ENCODE measurements around the gene ADAP1. TPM values are rescaled to one million over a fixed set of nuclear protein-coding genes. Genes with fewer than 3 reads are reported as not detected.

Gene ADAP1
- total and polyA plus RNA-seq, 2 of the 8 experiments (the other 6 are each of a cell fraction or from before 2014, with no cell fraction given) = 5.8 to 6.1 TPM

GRCh38 chr7:953547-954327 is 743 bp downstream of the ADAP1 start (continued):
- TF ChIP-seq RNF2 (IDR thresholded peaks at IDR 0.05; ENCODE audit: borderline replicate concordance, low read depth, low read length, missing control alignments, poor library complexity, severe bottlenecking) (no peak), RBBP5 (IDR thresholded peaks at IDR 0.05; ENCODE audit: borderline replicate concordance, low read depth, low read length) (peak; percentile 28; the same call in 1 of the 2 replicates), BRCA1 (IDR thresholded peaks at IDR 0.05; ENCODE audit: low read depth, low read length) (no peak), POLR2AphosphoS5 (IDR thresholded peaks at IDR 0.05; ENCODE audit: low read depth, low read length) (no peak), KDM4A (IDR thresholded peaks at IDR 0.05; ENCODE audit: low read depth, low read length, severe bottlenecking) (peak; percentile 40)
- TF ChIP-seq, protein P1, sequence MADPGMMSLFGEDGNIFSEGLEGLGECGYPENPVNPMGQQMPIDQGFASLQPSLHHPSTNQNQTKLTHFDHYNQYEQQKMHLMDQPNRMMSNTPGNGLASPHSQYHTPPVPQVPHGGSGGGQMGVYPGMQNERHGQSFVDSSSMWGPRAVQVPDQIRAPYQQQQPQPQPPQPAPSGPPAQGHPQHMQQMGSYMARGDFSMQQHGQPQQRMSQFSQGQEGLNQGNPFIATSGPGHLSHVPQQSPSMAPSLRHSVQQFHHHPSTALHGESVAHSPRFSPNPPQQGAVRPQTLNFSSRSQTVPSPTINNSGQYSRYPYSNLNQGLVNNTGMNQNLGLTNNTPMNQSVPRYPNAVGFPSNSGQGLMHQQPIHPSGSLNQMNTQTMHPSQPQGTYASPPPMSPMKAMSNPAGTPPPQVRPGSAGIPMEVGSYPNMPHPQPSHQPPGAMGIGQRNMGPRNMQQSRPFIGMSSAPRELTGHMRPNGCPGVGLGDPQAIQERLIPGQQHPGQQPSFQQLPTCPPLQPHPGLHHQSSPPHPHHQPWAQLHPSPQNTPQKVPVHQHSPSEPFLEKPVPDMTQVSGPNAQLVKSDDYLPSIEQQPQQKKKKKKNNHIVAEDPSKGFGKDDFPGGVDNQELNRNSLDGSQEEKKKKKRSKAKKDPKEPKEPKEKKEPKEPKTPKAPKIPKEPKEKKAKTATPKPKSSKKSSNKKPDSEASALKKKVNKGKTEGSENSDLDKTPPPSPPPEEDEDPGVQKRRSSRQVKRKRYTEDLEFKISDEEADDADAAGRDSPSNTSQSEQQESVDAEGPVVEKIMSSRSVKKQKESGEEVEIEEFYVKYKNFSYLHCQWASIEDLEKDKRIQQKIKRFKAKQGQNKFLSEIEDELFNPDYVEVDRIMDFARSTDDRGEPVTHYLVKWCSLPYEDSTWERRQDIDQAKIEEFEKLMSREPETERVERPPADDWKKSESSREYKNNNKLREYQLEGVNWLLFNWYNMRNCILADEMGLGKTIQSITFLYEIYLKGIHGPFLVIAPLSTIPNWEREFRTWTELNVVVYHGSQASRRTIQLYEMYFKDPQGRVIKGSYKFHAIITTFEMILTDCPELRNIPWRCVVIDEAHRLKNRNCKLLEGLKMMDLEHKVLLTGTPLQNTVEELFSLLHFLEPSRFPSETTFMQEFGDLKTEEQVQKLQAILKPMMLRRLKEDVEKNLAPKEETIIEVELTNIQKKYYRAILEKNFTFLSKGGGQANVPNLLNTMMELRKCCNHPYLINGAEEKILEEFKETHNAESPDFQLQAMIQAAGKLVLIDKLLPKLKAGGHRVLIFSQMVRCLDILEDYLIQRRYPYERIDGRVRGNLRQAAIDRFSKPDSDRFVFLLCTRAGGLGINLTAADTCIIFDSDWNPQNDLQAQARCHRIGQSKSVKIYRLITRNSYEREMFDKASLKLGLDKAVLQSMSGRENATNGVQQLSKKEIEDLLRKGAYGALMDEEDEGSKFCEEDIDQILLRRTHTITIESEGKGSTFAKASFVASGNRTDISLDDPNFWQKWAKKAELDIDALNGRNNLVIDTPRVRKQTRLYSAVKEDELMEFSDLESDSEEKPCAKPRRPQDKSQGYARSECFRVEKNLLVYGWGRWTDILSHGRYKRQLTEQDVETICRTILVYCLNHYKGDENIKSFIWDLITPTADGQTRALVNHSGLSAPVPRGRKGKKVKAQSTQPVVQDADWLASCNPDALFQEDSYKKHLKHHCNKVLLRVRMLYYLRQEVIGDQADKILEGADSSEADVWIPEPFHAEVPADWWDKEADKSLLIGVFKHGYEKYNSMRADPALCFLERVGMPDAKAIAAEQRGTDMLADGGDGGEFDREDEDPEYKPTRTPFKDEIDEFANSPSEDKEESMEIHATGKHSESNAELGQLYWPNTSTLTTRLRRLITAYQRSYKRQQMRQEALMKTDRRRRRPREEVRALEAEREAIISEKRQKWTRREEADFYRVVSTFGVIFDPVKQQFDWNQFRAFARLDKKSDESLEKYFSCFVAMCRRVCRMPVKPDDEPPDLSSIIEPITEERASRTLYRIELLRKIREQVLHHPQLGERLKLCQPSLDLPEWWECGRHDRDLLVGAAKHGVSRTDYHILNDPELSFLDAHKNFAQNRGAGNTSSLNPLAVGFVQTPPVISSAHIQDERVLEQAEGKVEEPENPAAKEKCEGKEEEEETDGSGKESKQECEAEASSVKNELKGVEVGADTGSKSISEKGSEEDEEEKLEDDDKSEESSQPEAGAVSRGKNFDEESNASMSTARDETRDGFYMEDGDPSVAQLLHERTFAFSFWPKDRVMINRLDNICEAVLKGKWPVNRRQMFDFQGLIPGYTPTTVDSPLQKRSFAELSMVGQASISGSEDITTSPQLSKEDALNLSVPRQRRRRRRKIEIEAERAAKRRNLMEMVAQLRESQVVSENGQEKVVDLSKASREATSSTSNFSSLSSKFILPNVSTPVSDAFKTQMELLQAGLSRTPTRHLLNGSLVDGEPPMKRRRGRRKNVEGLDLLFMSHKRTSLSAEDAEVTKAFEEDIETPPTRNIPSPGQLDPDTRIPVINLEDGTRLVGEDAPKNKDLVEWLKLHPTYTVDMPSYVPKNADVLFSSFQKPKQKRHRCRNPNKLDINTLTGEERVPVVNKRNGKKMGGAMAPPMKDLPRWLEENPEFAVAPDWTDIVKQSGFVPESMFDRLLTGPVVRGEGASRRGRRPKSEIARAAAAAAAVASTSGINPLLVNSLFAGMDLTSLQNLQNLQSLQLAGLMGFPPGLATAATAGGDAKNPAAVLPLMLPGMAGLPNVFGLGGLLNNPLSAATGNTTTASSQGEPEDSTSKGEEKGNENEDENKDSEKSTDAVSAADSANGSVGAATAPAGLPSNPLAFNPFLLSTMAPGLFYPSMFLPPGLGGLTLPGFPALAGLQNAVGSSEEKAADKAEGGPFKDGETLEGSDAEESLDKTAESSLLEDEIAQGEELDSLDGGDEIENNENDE (IDR thresholded peaks at IDR 0.05; ENCODE audit: insufficient replicate concordance, low read length) = no peak
